HG03575 (cell line): Measurements from ENCODE around the gene SCN1B.
"Not testable (repeated sequence)": the region's sequence is repeated elsewhere in the genome, so short reads cannot be mapped to it uniquely, and the experiment has no call there.

Experiments used
- ATAC-seq: cut with Tn5 transposase; IDR thresholded peaks from one replicate; pipeline ENCODE4 v1.9.1; 2021; ENCODE audit not compliant: unreplicated experiment, insufficient number of reproducible peaks, low FRiP score; ENCODE audit errors: extremely low read depth

SCN1B gene

DNA sequence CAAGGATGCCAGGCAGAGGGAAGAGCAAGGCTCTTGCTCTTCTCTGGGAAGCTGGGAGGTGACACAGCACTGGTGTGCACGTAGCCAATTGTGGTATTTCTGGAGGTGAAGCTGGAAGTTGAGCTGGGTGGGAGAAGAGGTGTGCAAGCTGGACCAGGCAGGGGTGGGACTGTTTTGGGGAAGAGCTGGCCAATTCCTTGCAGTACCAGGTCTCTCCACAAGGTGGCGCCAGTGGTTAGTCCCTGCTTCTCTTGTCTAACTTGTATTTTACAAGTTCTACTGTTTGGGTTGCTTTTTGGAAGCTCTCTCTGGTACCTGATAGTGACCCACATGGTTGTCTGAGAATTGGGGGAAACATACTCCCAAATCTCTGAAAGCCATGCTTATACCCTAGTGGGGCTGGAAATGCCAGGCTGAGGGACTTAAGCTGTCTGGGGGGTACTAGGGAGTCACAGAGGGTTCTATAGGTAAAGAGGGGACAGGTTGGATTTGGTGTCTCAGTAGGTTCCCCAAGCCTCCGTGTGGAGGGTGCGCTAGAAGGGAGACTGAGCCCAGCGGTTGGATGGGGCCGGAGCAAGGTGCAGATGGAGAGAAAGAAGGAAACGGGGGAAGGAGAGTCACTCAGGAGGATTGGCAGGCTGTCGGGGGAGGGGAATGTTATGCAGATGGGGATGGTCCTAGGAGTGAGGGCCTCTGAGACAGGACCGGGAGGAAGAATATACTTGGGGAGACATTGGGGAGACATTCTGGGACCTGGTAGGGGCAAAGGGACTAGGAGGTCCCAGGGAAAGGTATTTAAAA, 14.2 kb downstream of the SCN1B start:
- no peak for ATAC-seq

DNA sequence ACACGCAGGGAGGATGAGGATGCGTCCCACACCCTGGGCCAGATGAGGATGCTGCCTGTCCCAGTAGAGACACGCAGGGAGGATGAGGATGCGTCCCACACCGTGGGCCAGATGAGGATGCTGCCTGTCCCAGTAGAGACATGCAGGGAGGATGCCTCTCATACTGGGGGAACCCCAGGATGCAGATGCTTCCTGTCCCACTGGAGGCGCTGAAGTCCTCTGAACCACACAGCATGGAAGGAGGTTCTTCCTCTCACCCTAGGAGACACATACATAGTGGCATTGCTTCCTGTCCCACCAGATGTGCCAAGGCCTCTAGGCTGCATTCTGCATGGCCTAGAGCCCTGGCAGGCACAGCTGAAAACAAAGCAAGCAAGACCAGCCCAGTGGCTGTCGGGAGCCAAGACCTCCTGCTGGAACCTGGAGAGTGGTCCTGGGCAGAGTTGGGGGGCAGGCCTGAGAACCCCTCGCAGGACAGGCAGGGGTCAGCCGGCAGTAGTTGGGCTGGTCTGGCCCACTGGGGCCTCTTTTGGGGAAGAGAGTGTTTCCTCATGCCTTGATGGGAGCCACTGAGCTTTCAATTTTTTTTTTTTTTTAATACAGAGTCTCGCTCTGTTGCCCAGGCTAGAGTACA, 15.5 kb downstream of the SCN1B start:
- ATAC-seq, result no peak

DNA sequence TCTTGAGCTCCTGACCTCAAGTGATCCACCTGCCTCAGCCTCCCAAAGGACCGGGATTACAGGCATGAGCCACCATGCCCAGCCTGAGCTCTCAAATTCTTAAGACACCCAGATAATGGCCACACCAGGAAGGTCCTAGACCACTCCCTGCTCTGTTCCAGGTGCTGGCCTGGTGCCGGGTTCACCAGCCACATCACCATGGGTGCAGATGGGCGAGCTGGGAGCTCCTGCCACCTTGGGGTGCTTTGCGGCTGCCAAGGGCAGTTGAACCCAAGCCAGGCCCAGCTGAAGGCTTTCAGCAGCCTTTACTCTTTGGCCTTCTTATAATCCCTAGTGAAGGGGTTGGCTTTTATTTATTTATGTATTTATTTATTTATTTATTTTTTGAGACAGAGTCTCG, 16.2 kb downstream of the SCN1B start:
- ATAC-seq, result no peak

GRCh38 chr19:35048911-35049411, 18.7 kb downstream of the SCN1B start:
- ATAC-seq, result no peak

- no peak for ATAC-seq
These were observed 19.2 kb downstream of the SCN1B start for GRCh38 chr19:35049456-35049855.

DNA sequence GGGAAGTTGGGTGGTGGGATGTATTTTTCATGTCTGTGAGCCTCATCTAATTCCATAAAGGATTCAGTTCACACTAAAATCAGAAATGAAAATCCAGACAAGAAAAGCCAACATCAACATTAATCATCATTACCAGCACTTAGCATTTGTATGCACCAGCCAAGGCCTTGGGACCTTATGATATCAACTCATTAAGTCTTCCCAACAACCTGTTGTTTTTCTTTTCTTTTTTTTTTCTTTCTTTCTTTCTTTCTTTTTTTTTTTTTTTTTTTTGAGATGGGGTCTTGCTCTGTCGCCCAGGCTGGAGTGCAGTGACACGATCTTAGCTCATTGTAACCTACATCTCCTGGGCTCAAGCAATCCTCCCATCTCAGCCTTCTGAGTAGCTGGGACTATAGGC, 20.4 kb downstream of the SCN1B start:
- not testable (repeated sequence) for ATAC-seq

DNA sequence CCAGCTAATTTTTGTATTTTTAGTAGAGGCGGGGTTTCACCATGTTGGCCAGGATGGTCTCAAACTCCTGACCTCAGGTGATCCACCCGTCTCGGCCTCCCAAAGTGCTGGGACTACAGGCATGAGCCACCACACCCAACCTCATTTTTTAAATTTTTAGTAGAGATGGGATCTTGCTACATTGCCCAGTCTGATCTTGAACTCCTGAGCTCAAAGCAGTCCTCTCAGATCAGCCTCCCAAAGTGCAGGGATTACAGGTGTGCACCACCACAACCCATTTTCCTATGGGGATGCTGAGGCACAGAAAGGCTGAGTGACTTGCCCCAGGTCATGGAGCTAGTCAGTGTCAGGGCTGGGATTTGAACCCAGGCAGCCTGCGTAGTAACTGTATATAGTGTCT, 21.0 kb downstream of the SCN1B start:
- not testable (repeated sequence) for ATAC-seq

DNA sequence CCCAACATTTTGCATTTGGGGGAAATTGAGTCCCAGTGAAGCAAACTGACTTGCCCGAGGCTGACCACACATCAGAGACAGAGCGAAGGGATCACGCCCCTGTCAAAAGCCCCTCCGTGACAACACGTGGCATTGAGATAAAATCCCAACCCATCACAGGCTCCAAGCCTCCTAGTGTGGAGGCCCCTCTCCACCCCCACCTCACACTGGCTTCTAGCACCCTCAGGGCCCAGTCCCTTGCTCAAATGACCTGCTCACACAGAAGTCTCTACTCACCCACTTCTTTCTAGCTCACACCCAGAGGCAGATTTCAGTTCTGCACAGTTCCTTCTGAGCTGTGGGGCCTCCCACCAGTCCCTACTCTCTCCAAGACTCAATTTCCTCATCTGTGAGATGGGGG, 21.5 kb downstream of the SCN1B start:
- no peak for ATAC-seq

DNA sequence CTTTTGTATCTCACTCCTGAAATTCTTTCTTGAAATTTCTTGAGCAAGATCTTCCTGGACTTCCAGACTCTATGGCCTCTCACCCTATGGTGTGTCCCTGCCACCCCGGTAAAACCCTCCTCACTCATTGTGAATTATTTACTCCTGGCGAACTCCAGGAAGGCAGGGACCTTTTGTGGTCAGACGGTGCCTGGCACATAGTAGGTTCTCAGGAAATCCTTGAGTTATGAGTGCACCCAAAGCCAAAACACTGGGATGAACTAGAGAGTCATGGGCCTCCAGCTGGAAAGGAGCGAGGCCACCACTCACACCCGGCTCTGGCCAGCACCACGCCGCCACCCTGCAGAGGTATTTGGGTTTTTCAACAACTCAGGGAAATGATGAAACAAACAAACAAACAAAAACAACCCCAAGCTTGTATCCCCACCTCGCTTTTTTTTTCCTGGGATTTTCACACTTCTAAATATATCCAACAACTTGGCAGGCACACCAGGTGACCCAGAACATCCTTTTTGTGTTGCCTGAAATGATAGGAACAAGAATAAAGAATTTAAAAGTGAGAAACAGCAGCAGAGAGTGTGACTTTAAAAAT, 22.4 kb downstream of the SCN1B start:
- ATAC-seq, result no peak

GRCh38 chr19:35053667-35054293, 23.5 kb downstream of the SCN1B start:
- ATAC-seq, result no peak

GRCh38 chr19:35054626-35055025, 24.4 kb downstream of the SCN1B start:
- ATAC-seq, result no peak

DNA sequence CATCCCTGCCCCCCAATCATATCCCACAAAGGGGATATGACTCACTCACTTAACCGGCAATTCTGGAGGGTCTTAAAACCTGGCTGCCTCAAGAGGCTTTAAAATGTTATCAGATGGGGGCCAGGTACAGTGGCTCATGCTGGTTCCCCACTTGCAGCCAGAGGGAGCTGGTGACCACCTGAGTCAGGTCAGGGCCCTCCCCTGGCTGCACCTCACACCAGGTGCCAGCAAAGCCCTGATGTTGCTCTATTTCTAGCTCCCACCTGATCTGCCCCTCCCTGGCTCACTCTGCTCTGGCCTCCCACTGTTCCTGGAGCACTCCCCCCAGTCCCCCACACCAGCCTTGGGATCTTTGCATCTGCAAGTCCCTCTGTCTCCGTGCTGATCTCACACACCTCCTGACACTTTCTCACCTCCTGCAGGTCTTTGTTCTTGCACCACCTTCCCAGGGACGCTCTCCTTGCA, 25.5 kb downstream of the SCN1B start:
- no peak for ATAC-seq

DNA sequence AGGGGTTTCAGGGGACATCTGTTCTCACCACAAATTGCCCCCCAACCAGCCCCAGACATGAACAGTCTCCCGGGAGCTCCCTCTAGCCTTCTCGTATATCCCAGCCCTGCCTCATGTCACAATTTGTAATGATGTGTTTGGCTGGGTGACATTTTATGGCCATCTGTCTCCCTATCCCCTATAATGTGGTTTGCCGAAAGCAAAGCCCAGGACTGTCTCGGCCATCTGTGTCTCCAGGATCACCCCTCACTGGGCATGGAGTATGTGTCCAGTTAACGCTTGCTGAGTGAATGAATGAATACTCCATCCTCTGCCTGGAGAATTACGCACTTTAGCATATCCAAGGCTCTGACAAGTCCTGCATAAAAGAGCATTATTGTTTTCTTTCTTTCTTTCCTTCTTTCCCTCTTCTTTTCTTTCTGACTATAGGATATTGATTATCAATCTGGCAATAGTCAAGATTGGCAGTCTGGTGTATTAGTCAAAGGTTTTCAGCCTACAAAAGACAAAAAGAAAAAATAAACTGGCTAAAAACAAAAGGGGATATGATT, 26.3 kb downstream of the SCN1B start:
- ATAC-seq, result no peak

GRCh38 chr19:35058370-35058769, 28.1 kb downstream of the SCN1B start:
- ATAC-seq, result no peak

DNA sequence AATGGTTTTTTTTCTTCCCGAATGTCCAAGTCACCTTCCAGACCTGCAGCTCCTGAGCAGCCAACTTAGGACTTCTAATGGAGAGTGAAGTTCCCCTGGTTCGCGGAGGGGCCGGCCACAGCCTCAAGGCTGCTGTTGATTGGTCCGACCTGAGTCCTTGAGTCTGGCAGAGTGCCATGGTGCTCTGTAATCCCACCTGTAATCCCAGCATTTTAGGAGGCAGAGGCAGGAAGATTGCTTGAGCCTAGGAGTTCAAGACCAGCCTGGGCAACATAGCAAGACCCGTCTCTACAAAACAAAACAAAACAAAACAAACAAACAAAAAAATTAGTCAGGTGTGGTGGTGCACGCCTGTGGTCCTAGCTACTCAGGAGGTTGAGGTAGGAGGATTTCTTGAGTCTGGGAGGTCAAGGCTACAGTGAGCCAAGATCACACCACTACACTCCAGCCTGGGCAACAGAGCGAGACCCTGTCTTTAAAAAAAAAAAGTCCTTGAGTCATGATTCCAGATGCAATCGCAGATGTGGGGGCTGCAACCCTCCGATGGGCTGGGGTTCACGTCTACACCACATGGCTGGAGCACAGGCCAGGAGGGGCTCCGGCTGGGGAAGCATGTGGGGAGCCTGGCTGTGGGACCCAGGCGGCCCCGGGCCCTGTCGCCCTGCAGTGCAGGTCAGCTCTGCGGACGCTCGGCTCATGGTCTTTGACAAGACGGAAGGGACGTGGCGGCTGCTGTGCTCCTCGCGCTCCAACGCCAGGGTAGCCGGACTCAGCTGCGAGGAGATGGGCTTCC, 28.9 kb downstream of the SCN1B start:
- ATAC-seq, result no peak

GRCh38 chr19:35059799-35060091, 29.5 kb downstream of the SCN1B start:
- no peak for ATAC-seq

- no peak for ATAC-seq
These were observed 30.0 kb downstream of the SCN1B start for GRCh38 chr19:35060160-35060855.
